Calu3 (cell line): ENCODE data around the gene GPI. TPM values are rescaled to one million over a fixed set of nuclear protein-coding genes. Genes with fewer than 3 reads are reported as not detected.

Experiments used
- BruUV-seq: library from RNA; stranded (reverse); fragments of 400-500 nt; replicated peaks from 2 replicates; lab custom pipeline; 2021; lab: Mats Ljungman, UMichigan
- CTCF ChIA-PET: fragments of 300-600 bp; sonication (Branson Sonifier 250); formaldehyde crosslinking; loops from one replicate; lab custom pipeline; 2022; ENCODE audit warnings: antibody characterized with exemption; lab: Charles Lee
- DNase-seq: peaks from one replicate; pipeline ENCODE4 v3.0.0; 2022
- H3K27ac Mint-ChIP-seq: one replicate; pipeline ENCODE4 v1.8.0; 2022; ENCODE audit warnings: mixed read lengths; ENCODE audit not compliant: unreplicated experiment
- H3K27me3 Mint-ChIP-seq: one replicate; pipeline ENCODE4 v1.8.0; 2022; ENCODE audit warnings: mixed read lengths; ENCODE audit not compliant: unreplicated experiment
- H3K36me3 Mint-ChIP-seq: one replicate; pipeline ENCODE4 v1.8.0; 2022; ENCODE audit warnings: mild to moderate bottlenecking, moderate library complexity, mixed read lengths; ENCODE audit not compliant: insufficient read depth, unreplicated experiment
- H3K4me1 Mint-ChIP-seq: one replicate; pipeline ENCODE4 v1.8.0; 2022; ENCODE audit warnings: mild to moderate bottlenecking, low read depth, mixed read lengths; ENCODE audit not compliant: unreplicated experiment
- H3K4me3 Mint-ChIP-seq: one replicate; pipeline ENCODE4 v1.8.0; 2022; ENCODE audit warnings: mild to moderate bottlenecking, low read depth, moderate library complexity, mixed read lengths; ENCODE audit not compliant: unreplicated experiment
- H3K9me3 Mint-ChIP-seq: one replicate; pipeline ENCODE4 v1.8.0; 2022; ENCODE audit warnings: low read depth, mixed read lengths; ENCODE audit not compliant: unreplicated experiment
- CTCF ChIP-seq: fragments of 200-600 bp; IDR thresholded peaks from one replicate; pipeline ENCODE4 v1.8.0; 2022; ENCODE audit warnings: antibody characterized with exemption; ENCODE audit not compliant: unreplicated experiment
- intact Hi-C: fragments of 100-400 bp; cut with micrococcal nuclease; formaldehyde crosslinking; loops from one replicate; pipeline ENCODE4 v1.10.0; 2022; ENCODE audit not compliant: unreplicated experiment
- total RNA-seq: library from RNA; stranded (reverse); gene quantifications from 2 replicates; pipeline ENCODE4 v1.2.3, GENCODE V29; 2022

The GPI gene
- total RNA-seq, 1 experiment from 2014 or later = 375 TPM

GRCh38 chr19:34426096-34426661 lies 61.2 kb downstream of the GPI start:
- Mint-ChIP-seq H3K4me1 (peaks cover 7% of the 10 kb centered on the region), H3K36me3 (peaks cover 65% of the 10 kb centered on the region), H3K9me3 (no peaks in the 10 kb centered on the region), H3K27me3 (no peaks in the 10 kb centered on the region), H3K27ac (no peak overlapping the region), H3K4me3 (no peak overlapping the region)
- no peak for TF ChIP-seq CTCF
- intact Hi-C loops = no loop called here
- CTCF ChIA-PET = interaction anchor here (0.6 to 0.9 kb wide), 3 partner anchors 41 to 656 kb away, joined by 3 to 5 read pairs (median 4); no protein-coding TSS in a partner anchor
- BruUV-seq = no TSS peak
- DNase-seq = no peak

GRCh38 chr19:34428549-34429285 lies 63.7 kb downstream of the GPI start:
- BruUV-seq = no TSS peak
- DNase-seq = peak; percentile 5
- peaks cover 69% of the 10 kb centered on the region for H3K36me3 Mint-ChIP-seq
- peak overlapping the region; percentile 64 for H3K27ac Mint-ChIP-seq
- H3K9me3 Mint-ChIP-seq = no peaks in the 10 kb centered on the region
- peak overlapping the region; percentile 92 for H3K4me3 Mint-ChIP-seq
- TF ChIP-seq CTCF = no peak
- H3K4me1 Mint-ChIP-seq = peaks cover 11% of the 10 kb centered on the region
- intact Hi-C loops = no loop called here
- CTCF ChIA-PET = interaction anchor here (1.3 kb wide), 1 partner anchor 63 kb away, joined by 3 read pairs; no protein-coding TSS in a partner anchor
- H3K27me3 Mint-ChIP-seq = no peaks in the 10 kb centered on the region

- Mint-ChIP-seq H3K27me3 (no peaks in the 10 kb centered on the region), H3K9me3 (no peaks in the 10 kb centered on the region), H3K36me3 (peaks cover 69% of the 10 kb centered on the region), H3K4me1 (peaks cover 11% of the 10 kb centered on the region), H3K27ac (peak overlapping the region; percentile 64), H3K4me3 (peak overlapping the region; percentile 92)
- no TSS peak for BruUV-seq
- TF ChIP-seq CTCF = no peak
- intact Hi-C loops = no loop called here
- CTCF ChIA-PET = interaction anchor here (1.3 to 1.4 kb wide), 2 partner anchors 30 to 64 kb away, joined by 3 to 4 read pairs; no protein-coding TSS in a partner anchor
- DNase-seq = no peak
These were observed 64.6 kb downstream of the GPI start for GRCh38 chr19:34429553-34429952.

- CTCF ChIA-PET = interaction anchor here (0.6 to 1.4 kb wide), 5 partner anchors 28 to 1531 kb away, joined by 3 to 4 read pairs (median 3); no protein-coding TSS in a partner anchor
- BruUV-seq = no TSS peak
- Mint-ChIP-seq H3K36me3 (peaks cover 75% of the 10 kb centered on the region), H3K27me3 (no peaks in the 10 kb centered on the region), H3K27ac (peak overlapping the region; percentile 29), H3K4me3 (peak overlapping the region; percentile 92), H3K4me1 (peaks cover 11% of the 10 kb centered on the region), H3K9me3 (no peaks in the 10 kb centered on the region)
- peak; percentile 51 for DNase-seq
- intact Hi-C loops = loop anchor here (2.0 to 10.0 kb wide), 2 partner anchors 66 to 196 kb away; partner anchors contain the start of gene GPI
- peak; percentile 77 for TF ChIP-seq CTCF
These were observed 66.0 kb downstream of the GPI start for GRCh38 chr19:34430738-34431625.
